GM21786 (cell line): ENCODE measurements around the gene AUP1.

ENCODE experiments used
- ATAC-seq: cut with Tn5 transposase; IDR thresholded peaks from one replicate; pipeline ENCODE4 v1.9.1; 2021; ENCODE audit not compliant: unreplicated experiment

The AUP1 gene

DNA sequence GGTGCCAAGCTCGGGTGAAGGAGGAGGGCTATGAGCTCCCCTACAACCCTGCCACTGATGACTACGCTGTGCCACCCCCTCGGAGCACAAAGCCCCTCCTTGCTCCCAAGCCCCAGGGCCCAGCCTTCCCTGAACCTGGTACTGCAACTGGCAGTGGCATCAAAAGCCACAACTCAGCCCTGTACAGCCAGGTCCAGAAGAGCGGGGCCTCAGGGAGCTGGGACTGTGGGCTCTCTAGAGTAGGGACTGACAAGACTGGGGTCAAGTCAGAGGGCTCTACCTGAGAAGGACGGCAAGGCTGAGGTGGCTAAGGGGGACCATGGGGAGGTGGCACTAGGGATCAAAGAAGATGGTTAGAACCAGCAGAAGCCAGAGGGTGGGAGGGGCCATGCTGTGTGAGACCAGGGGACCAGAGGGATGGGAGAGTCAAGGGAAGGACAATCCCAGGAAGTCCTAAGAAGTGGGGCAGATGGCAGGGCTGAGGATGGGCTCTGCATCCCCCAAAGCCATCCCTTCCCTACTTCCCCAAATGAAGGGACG is 27.4 kb upstream of the AUP1 start:
- no peak for ATAC-seq

DNA sequence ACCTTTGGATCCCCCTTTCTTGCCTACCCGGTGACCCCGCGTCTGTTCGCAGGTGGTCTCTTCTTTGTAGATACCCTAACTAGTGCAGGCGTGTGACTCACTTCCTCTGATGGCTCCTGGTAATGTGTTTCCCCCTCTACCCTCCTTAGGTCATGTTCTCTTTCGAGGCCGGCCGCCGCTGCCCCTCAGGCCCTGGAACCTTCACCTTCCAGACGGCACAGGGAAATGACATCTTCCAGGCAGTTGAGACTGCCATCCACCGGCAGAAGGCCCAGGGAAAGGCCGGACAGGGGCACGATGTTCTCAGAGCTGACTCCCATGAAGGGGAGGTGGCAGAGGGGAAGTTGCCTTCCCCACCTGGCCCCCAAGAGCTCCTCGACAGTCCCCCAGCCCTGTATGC is 26.7 kb upstream of the AUP1 start:
- no peak for ATAC-seq

DNA sequence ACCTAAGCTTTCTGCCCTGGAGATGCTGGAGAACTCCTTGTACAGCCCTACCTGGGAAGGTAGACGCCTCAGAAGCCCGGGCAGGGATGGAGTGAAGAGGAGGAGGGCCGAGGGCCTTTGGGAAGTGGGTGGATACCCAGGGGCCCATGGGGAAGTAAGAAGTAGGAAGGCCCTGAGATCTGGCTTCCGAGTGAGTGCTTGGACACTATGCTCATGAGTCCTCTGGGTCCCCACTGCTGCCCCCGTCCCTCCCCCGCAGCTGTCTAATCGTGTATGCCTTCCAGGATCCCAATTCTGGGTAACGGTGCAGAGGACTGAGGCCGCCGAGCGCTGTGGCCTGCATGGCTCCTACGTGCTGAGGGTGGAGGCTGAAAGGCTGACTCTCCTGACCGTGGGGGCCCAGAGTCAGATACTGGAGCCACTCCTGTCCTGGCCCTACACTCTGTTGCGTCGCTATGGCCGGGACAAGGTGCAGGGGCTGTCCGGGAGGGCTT is 26.2 kb upstream of the AUP1 start:
- no peak for ATAC-seq

DNA sequence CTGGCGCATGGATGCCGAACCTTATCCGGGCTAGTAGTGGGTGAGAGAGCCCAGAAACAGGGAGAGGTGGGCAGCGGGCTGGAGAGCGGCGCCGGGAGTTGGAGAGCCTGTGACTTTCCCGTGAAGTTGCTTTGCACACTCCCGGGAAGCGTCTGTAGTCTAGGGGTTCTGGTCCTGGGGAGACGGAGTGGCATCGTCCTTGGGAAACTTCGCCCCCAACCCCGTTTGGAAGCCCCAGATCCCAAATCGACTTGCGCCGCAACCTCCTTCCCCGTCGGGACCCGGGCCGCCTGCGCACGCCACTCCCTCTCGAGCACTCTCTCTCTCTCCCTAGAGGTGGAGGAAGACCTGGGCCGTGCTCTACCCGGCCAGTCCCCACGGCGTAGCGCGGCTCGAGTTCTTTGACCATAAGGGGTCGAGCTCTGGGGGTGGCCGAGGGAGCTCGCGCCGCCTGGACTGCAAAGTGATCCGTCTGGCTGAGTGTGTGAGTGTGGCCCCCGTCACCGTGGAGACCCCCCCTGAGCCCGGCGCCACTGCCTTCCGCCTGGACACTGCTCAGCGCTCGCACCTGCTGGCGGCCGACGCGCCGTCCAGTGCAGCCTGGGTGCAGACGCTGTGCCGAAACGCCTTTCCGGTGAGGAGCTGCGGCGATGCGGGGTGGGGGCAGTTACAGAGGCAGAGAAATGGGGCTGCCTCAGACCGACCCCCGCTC is 25.5 kb upstream of the AUP1 start:
- ATAC-seq = peak; percentile 36

DNA sequence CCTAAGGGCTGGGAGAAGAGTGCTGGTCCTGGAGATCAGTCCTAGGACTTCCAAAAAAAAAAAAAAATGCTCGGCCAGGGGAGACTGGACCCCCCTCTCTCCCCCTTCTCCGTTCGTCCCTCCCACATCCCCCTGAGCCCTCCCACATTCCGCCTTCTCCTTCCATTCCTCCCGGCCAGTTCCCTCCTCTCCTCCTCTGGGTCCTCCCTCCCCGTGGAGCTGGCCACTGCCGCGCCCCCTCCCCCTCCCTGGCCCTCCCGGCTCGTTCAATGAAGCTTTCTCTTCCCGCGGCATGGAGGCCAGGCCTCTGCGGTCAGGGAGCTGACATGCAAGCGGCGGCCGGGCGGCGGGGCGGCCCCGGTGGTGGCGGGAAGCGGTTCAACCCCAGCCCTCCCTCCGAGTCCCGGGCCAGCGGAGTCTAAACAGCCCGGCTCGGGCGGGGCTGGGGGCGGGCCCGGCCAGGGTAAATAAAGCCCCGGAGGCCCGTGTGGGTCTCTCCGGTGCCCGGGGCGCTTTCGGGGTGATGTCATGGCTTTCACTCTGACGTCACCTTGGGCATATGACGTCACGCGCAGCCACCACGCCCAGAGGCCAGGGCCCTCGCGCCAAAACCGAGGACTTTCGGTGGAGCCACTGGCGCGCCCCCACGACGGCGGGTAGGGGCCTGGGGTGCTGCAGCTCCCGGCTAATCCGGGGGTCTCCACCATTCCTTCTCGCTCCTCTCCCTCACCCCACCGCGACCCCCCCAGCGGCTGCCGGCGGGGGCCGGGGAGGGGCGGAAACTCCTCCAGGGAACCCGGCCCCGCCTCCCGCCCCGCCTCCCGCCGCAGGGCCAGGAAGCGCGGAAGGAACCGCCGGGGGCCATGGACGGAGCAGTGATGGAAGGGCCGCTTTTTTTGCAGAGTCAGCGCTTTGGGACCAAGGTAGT is 24.6 kb upstream of the AUP1 start, which contains the start of the genes DOK1 and LOXL3:
TSS of gene DOK1 (plus strand) at position 829 of the 928 bp plus-strand sequence. CDS start at position 864, 35 bp downstream.
TSS of gene LOXL3 (minus strand) at position 51 of the 928 bp plus-strand sequence. CDS start 1,308 bp downstream, outside the sequence.
- peak; percentile 39 for ATAC-seq

DNA sequence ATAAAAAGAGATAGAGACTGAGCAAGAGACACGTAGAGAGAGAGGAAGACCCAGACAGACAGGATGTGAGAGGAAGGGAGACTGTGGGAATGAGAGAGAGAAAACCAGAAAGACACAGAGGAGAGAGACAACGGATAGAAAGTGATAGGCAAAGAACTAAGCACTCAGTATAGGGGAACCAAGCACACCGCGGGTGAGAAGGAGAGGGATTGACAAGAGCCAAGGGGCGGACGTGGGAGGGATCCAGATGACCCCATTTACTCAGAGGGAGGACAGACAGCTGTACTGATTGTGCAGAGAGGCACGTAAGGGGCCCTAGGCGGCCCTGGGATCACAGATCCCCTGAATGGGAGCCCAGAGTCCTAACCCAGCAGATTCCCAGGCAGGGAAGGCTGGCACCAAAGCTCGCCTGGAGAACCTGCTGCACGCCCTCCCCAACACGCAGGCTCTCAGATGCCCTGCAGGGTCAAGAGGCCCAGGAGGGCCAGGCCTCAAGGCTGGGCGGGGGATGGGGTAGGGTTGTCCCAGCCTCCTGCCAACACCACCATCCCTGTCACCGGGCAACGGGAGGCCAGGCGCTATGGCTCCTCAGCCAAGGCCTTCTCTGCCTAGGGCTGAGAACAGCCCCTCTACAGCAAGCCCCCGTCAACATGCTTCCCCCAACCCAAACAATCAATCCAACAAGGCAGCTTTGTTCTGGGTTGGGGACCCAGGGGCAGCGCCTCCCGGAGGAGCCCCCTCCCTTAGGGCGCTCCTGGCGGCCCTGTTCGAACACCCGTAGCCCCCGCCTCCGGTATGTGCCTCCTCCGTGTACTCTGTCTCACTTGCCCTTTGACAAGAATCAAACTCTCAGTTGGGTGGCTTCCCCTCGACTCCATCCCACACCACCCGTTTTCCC is 23.7 kb upstream of the AUP1 start:
- ATAC-seq = no peak

DNA sequence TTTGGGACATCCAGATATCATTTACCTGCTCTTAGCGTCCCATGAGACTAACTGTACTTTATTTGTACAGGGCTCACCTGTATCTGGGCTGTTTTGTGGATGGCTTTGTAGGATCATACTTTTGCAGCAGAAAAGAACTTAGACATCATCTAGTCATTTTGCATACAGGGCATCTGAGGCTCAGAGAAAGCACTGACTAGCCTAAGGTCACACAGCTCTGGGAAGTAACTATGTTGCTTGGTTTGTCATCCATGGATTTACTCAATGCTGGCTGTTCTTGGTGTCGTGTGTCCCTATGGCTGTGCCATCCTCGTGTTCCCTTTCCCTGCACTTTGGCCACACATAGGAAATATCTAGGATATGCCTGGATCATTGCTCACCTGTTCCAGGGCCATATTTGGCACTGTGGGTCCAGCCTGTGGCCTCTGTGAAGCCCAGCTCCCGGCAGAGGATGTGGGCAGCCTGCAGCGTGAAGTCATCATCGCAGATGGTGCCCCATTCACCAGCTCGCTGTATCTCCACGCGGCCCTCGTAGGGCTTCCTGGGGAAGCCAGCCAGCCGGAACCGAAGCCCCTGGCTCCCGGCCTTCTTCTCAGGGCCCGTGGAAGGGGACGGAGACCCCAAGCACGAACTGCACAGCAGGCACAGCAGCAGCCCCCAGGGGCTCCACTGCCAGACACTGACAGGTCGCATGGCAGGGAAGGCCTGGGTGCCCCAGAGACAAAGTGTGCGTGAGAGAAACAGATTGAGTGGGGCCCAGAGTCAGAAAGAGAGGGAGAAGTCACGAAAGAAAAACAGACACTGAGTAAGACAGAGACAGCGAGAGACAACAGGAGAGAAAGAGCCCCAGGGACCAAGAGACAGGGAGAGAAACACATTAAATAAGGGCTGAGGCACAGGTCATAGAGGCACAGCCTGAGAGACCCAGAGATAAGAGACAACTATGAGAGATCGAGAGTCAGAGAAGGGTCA is 22.7 kb upstream of the AUP1 start:
- ATAC-seq = no peak

DNA sequence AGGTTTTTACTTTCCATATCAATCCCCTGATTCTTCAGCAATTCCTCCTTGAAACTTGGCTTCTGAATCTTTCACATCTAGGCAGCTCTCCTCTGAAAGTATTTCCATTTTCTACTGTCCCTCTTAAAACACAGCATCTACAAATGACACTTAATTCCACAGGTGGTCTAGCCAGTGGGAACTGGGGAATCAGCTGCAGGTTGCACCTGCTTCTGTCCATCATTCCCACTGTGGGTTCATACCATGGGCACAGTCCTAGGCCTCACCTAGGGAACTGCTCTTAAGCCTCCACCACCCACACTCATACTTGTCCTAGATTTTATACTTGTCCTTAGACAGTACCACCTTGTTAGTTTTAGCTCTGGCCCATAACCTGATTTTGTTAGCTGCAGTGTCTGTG is 22.0 kb upstream of the AUP1 start:
- no peak for ATAC-seq

DNA sequence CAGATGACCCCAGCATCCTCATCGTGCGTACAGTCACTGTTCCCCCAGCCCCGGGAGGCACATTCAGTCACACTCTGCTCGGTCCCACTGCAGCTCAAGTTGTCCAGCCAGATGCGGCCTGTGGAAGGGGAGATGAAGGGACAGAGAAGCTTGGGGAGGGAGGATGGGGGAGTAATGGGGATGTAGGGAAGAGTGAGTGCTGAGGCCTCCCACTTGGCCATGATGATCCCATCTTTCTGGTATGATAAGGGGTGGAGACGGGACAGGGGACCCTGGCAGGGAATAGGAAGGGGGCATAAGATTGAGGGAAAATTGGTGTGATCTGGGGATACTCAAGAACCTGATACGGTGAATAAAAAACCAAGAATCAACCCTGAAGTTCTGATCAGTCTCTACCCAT is 20.7 kb upstream of the AUP1 start:
- ATAC-seq = no peak

DNA sequence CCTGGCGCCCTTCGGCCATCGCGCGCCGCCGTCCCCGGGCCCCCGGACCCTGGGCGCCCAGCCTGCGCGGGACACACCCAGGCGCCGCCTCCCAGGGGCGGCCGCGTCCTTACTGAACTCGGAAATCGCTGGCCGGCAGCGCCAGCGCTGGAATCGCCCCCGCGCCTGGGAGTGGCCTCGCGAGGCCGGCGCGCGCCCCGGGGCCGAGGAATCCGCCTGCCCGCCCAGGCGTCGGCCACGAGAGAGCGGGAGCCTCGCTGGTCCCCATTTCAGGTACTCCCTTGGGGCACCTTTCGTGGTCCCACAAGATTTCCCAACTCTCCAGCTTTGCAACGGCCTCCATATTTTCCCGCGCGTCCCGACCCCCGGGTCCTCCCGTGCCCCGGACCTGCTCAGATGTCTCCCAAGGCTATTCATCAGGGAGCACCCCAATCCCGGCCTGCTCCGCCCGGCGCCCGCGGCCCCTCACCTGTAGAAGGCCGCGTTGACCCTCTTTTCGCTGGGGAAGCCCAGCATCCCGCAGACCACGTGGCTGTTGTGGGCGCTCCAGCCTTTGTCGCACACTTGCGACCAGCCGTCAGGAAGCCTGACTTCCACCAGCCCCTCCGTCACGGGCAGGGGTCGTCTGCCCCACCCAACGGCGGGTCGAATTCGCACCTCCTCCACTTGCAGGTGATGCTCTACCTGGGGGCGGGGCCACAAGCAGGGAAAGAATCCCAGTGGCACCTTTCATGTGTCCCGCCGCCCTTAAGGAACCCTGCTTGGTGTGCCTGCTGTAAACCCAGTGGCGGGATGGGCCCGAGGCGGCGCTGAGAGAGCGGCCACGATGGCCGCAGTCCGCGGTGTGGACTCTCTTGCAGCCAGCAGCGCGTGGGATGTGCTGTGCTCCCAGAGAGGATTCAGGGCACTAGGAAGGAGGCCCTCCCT is 19.7 kb upstream of the AUP1 start:
- no peak for ATAC-seq

DNA sequence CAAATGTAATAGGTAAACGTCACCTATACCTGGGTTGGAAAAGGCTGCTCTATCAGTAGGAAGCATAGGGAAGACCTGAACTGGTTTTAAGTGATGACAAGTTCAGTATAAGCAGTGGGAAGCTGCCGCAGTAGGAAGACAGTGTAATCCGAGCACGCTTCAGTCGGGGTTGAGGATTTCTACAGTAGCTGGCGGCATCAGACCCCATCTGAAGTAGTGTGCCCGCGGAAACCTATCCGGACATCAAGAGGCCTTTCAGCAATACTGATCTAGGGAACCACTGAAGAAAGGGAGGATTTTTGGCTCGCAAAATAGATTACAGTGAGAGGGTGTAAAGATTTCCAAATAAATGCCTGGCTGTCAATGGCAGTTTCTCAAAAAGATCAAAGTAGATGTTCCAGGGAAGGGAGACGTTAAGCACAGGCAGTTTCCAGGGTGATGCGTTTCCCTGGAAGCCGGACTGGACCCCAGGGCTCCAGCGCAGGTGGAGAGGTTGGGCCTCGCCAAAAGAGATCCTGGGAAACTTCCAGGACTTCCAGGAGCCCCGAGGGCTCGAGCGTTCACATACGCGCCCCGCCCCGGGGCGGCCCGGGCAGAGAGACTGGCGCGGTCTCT is 18.9 kb upstream of the AUP1 start:
- no peak for ATAC-seq

DNA sequence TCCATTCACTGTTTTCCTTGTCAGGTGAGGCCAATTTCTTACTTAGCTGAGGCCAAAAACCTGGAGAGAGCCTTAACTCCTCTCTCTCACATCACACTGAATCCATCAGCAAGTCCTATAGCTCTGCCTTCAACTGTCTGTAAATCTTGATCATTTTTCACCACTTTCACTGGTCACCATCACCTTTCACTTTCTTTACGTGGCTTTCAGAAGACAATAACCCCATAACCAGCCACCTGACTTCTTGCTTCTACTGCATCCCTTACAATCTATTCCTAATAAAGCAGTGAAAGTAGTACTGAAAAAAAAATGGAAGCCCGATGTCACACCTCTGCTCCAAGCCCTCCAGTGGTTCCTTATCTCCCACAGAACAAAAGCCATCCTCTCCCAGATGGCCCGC is 16.5 kb upstream of the AUP1 start:
- no peak for ATAC-seq

DNA sequence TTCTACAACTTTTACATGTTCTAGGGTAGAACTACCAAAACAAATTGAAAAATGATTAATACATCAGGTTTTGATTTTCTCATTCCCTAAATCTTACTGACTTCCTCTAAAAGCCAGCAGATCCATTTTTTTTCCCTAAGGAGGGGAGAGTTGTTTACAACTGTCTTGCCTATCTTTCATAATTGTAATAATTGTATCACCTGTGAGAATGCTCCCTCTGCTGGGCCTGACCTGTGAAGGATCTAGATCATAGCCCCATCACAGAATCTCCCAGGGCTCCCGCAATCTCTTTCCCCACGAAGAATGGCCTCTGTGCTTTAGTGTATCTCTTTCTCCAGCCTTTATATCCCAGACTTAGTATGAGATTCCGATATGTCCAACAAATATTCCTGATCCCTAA is 15.1 kb upstream of the AUP1 start:
- ATAC-seq = no peak

DNA sequence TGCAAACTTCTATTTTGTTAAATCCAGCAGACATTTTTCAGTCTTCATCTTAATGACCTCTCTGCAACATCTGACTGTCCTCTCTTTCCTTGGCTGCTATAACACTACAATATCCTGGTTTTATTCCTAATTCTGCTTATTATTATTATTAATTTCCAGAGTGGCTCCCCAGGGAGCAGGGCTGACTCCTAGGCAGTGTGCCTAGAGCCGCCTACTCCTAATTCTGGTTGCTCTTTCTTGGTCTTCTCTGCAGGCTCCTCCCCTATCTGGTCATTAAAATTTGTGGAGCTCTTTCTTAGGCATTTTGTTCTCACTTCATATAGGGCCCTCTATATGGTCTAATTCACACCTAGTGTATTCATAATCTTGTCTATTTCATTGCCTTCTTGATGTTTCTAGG is 13.5 kb upstream of the AUP1 start:
- no peak for ATAC-seq

DNA sequence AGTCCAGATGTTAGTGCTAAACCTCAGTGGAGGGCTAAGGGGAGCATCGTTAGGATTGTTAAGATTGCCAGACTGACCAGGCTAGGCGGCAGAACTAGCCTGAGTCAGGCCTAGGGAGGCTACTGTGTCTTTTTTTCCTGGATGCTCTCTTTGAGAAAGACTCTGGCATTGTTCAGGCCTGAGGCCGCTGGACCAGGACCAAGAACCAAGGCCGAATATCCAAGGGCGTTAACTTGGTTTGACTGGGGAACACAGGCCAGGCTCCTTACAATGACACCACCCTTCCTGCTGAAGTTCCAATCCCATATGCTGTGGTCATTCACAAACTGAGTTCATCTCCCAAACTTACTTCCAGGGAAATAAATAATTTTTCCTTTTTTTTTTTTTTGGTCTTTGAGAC is 10.8 kb upstream of the AUP1 start:
- ATAC-seq = no peak

DNA sequence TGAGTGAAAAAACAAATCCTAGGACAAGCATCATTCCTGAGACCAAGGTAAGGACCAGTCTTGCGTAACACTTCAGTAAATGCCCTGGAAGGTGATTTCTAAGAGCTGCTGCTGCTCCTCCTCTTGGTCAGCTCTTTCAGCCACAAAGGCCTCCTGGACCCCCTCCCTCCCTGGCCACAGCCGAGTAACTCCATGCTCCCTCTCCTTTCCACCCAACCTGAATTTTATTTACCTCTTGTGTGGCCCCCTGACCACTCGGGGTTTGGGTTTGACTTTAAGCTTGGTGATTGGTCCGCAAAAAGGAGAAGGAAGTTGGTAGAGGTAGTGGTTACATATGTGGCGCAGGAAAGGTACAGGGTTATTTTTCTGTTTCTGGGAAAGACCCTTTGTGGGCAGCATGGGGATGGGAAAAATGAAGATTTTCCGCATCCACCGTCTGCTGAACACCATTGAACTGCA is 9.4 kb upstream of the AUP1 start:
- no peak for ATAC-seq

DNA sequence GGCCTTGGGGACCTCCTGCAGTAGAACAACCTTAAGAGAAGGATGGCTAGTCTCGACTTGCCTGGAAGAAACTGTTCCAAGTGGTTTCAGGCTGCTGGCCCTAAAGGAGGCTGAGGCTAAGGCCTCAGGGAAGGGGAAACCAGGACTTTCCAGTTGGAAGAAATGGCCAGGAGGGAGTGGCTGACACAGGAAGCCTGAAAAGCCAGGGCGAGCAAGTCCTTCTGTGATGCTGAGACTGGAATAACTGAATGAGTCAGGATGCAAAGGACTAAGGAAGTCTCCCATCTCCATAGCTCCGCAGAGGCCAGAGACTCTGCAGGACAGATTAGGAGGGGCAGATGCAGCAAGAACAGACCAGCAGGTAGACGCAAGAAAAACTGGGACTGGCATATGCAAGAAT is 7.6 kb upstream of the AUP1 start:
- ATAC-seq = no peak
